NOMO-1 treated with dmso at 0.1 percent for 144 hours (cell line): ENCODE data around the gene AIG1.

ENCODE experiments used
- DNase-seq: peaks from one replicate; lab custom pipeline; 2025; ENCODE audit not compliant: unreplicated experiment; lab: John Stamatoyannopoulos, UW

The AIG1 gene

DNA sequence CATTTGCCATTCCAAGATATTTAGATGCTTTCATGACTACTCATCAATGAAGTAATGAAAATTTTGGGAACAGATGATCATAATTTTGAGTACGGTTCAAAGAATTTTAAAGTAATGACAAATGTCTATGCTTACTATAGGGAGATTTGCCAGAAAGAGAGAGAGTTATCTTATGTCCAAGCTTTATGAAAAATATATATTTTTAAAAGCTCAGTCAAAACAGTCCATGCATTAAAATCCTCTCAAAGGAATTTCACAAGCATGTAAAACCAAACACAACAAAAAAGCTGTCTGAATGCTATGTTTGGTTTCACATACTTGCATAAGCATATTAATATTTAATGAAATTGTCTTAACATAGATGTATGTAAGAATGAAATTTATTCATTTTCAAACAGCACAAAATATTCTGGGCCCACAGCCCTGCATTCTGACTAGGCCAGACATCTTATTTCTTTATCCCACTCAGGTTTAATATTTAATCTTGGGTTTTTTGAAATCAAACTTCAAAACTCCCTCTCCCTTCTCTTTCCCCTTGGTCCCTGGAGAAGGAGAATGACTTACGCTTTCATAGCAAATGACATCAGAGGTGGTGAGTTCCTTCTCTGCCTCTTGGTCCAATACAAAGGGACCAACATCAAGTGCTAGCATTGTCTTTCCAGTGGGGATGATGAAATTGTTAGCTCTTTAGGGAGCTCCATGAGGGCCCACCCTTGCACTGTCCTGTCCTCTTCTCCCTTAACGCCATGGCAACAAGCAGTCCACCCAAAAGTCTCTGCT lies 295.6 kb downstream of the AIG1 start:
- no peak for DNase-seq

DNA sequence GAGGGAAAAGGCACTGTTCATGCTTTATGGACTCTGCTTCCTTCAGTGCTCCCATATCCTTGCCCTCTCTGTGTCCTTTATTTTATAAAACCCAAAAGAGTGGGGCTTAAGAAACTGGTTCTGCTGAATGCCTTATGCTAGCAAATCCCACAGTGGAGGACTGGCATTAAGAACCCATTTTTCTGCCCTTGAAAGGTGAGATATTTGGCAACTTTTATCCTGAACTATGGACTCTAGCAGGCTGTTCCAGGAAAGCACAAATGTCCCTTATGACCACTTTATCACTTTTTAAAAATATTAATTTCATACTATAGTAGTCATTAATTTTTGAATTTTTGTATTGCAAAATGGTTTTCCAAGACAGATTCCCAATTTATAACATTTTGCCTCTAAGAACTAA lies 296.5 kb downstream of the AIG1 start:
- DNase-seq: no peak

DNA sequence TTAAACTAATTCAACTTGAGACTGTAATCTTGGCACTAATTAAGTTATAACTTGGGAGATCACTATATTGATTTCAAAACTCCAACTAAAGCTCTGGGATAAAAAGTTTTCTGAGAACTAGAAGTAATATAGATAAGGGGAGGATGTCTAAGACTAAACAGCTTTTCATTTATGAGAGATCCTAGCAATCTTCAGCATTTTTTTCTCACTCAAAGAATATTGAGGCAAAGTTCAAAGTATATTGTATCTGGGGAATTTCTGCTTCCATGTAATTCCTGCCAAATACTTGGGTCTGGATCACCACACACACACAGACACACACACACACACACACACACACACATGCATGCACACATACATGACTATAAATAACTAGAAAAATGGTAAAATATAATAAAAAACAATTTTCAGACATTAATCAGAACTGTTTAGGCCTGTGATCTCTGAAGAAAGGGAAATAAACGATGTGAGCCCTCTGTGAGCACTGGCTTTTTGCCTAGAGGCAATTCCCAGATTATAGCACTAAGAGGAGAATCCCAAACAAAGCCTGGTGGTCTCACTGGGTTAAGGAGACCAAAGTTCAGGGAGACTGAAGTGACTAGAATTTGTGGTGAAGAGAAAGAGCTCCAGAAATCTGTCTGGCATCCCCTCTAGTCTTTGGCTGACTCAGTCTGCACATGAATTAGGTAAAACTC lies 297.0 kb downstream of the AIG1 start:
- DNase-seq: no peak

DNA sequence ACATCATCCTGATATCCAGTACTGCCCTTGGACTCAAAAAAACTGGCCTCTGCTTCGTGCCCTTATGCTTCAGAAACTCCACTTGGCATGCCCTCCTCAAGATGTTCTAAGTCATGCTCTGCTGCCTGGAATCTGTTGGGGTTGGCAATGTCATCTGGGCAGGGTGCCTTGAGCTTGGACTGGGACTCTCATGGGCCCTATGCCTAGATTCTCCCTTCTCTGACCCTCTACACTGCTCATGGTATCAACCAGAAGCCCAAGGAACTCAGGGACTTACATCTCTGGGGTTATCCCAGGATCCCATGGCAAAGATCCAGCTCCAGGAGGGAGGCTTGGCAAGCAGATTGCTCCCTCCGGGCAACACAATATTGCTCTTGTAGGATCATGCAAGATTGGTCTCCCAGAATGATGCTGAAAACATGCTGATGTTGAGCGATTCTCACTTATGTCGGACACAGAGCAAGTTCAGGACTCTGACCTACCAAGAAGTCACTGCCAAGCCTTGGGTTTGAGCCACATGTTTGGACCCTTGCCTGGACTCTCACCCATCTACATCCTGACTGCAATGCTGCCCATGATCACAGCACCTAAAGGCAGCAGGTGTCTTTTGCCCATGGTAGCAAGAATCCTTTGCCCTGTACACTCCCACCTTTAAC lies 301.0 kb downstream of the AIG1 start:
- no peak for DNase-seq

DNA sequence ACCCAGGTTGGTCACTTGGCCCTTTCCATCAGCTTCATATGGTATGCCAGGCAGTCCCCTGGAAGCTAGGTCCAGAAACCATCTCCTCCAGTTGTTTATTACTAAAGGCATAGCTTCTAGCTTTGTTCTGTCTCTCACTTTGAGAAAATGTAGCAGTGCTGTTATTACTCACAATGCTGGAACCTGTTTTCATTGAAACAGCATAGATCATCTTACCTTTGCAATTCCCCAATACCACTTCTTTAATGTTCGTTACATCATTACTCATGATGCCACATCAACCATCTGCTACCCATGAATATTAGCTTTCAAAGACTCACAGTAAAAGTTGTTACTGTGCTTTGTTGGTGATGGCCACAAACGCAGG lies 301.5 kb downstream of the AIG1 start:
- DNase-seq: no peak

DNA sequence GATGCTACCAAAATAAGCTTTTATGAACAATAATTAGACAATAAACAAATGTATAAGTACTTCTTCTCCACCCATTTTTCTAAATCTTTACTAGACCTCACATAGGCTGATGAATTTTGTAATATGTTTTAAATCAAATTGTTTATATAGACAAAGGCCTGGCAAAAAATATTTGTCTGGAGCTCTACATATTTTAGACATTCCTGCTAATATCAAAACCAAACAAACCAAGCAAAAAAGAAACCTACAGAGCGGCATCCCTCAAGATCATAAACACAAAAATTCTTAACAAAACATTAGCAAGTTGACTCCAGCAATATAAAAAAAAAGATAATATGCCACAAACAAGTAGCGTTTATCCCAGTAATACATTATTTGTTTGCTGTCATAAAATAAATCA lies 302.6 kb downstream of the AIG1 start:
- no peak for DNase-seq

DNA sequence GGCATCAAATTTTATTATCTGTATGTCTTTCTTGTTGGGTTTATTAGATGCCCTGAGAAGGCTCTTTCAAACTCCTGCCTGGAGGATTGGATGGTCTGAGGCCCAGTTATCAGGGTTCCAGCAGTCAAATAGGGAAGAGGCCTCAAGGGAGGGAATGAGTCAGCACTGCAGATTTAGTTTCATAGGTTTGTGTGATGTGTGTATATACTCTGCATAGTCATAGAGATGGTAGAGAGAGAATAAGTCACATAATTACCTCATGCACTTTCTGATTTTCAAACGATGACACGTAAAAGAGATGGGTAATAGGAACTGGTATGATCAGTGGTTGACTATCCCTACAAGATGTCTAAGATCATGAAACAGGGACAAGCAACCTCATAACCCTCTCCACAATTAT lies 307.7 kb downstream of the AIG1 start:
- peak; percentile 19 for DNase-seq

DNA sequence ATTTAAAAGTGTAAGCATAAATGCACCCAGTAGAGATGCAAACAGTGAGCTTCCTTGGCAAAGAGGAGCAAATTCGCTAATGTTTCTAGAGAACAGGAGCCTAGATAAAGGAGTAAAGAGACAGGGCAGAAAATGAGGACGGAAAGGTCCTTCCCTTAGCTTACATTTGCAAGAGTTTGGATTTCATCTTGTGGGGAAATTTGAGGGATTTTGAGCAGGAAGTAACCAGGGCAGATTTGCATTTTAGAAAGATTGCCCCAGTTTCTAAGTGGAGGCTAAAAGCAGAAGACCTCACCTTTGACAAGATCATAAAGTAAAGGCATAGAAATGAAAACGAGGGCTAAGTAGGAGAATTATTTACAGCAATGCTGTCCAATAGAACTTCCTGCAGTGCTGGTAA lies 309.3 kb downstream of the AIG1 start:
- DNase-seq: no peak

DNA sequence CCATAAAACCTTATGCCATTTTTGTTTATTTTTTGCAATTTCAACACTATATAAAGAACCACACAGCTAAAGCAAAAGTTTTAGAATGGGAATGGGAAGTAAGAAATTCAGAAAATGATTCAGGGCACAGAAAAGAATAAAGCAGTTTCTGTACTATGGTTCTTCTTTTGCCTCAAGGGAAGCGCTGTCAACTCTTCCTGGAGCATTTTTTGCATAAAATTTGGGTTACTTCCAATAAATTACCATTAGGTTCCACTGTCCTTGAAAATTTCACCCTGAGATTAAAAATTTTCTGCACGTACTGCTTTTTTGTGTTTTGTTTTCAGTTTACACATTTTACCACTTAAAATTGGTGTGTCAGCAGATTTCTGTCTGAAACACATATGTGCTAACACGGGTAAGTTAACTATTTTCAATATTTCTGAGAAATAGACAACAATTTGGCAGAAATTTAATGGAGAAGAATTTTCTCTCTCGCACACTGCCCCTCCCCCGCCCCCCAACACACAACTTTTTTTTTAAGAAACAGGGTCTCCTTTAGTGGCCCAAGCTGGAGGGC lies 310.2 kb downstream of the AIG1 start:
- no peak for DNase-seq

DNA sequence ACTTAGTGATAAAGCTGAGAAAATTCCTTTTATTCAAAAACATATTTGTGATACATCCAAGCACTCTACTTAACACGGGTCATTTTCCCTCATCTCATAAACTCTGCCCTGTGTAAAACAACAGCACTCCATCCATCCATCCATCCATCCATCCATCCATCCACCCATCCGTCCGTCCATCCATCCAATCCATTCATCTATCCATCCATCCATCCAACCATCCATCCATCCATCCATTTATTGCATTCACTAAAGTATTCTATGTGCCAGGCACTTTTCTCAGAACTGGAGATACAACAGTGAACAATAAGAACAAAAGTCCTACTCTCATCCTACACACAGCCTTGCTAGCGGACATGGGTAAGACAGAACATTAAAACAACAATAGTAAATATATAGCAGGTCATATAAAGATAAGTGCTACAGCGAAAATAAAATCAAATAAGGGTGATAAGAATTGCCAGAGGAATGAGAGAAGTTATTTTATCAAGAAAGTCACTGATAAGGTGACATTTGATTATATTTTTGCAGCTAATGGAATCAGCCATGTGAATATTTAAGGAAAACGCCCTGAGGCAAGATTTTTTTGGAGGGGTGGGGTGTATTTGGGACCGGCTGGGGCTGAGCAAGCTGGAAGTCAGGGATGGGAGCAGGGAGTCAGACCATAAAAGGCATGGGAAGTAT lies 311.7 kb downstream of the AIG1 start:
- no peak for DNase-seq

DNA sequence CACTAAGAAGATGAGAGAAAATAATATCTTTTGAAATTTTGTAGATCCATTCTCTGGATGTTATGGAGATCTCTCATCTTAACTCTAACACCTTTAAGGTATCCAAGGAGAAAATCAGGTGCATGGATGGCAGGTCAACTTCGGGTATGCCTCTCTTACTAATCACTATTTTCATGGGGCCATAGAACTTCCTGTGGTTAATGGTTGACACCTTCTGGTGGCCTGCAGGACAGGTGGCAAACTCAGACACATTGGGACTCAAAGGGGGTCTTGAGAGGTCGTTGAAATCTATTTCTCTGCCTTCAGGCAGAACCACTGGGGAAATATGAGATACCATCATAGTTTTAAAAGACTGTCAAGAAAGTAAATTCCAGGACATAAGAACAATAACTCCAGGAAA lies 313.3 kb downstream of the AIG1 start:
- DNase-seq: no peak

DNA sequence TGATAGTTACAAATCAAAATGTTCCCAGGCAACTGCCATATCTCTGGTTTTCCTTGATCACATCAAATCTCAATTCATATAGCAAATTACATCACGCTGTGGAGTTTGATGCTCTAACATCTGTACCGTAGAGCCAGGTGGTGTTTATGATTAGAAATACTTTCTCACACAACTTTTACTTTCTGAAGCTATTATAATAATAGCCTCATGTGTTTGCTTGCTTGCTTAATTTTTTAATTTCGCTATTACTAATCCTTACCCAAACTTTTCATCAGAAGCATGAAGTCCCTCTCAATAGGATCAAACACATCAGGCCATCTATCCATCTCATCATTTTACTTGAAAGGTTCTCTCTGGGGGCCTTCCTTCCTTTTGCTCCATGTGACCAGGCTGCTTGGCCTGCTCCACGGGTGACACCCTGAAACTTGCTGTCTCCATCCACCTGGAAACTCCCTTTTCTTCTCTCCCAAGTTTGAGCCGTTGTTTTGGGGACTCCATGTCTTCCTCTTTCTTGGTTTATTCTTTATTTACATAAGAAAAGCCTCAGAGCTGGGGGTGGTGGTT lies 314.4 kb downstream of the AIG1 start:
- no peak for DNase-seq

DNA sequence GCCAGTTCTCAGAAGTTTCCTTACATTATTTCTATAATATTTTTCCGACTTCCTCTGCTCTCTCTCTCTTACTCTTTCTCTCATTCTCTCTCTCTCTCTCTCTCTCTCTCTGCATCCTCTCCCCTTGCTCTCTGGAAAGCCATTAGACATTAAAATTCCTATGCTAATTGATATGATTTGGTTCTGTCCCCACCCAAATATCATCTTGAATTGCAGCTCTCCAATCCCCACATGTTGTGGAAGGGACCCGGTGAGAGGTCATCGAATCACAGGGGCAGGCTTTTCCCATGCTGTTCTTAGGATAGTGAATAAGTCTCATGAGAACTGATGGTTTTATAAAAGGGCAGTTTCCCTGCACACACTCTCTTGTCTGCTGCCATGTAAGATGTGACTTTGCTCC lies 315.7 kb downstream of the AIG1 start:
- no peak for DNase-seq

DNA sequence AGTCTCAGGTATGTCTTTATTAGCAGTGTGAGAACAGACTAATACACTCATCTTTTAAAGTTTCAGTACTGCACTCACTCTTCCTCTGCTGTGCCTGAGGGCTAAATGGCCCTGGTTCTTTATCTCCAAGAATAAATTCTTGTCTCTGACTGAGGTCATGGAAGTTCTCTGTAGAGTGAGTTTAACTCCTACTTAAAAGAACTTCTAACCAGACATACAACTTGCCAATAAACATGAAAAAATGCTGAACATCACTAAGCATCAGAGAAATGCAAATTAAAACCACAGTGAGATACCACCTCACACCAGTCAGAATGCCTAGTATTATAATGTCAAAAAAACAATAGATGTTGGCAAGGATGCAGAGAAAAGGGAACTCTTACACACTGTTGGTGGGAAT lies 316.2 kb downstream of the AIG1 start:
- DNase-seq: no peak

DNA sequence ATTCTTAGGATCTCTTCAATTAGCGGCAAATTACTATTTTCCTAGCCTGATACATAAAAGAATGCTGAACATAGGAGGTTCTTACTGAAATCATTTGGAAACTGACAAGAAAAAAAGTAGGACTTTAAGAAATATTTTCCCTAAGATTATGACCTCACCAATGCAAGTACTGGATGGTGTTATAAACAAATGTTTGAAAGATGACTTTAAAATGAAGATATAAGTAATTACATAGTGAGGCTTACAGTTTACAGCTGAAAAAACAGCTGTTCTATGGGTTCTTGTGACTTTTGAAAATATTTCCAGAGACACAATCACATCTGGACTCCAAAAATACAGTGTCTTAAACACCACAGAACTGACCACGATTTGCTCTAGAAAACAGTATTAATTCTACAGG lies 324.9 kb downstream of the AIG1 start:
- no peak for DNase-seq

DNA sequence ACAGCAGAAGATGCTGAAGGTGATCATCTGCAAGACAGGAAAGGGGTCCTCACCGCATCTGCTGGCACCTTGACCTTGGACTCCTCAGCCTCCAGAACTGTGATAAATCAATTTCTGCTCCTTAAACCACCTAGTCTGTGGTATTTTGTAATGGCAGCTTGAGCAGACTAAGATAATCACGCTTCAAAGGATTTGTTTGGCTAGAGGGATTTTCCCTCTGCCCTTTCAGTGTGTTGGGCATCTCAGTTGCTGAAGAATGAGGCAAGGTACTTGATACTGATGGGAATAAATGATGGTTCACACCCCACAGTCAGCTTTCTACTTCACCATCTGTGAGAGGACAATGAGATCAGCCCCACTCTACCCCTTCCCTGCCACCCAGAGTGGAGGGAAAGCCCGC lies 329.6 kb downstream of the AIG1 start:
- DNase-seq: no peak
